PC-3 (cell line): ENCODE results near the gene CCDC91. TPM values are rescaled to one million over a fixed set of nuclear protein-coding genes. Genes with fewer than 3 reads are reported as not detected.

Experiments used
- ATAC-seq: fragments of 200-7000 bp; cut with Tn5 transposase; 2 replicates; pipeline ENCODE4 v1.9.1; 2020; ENCODE audit warnings: mild to moderate bottlenecking, moderate library complexity
- BruUV-seq: library from RNA; stranded (reverse); fragments of 400-500 nt; replicated peaks from 2 replicates; lab custom pipeline; 2021; lab: Mats Ljungman, UMichigan
- CTCF ChIA-PET: fragments of 300-600 bp; sonication (Branson Sonifier 250); formaldehyde crosslinking; loops from one replicate; lab custom pipeline; 2022; ENCODE audit warnings: antibody characterized with exemption; lab: Charles Lee
- POLR2A ChIA-PET: fragments of 300-600 bp; sonication (Branson Sonifier 250); formaldehyde crosslinking; loops from one replicate; lab custom pipeline; 2022; ENCODE audit warnings: antibody characterized with exemption; ENCODE audit not compliant: unreplicated experiment; lab: Charles Lee
- DNase-seq: peaks from one replicate; pipeline ENCODE4 v3.0.0-alpha.2; 2015
- H2AFZ ChIP-seq: fragments of 300-600 bp; sonication (generic); 2 replicates; pipeline ENCODE4 v1.6.0; 2016; ENCODE audit warnings: antibody characterized with exemption, low read length
- H3F3A ChIP-seq: fragments of 300-600 bp; sonication (generic); one replicate; pipeline ENCODE4 v1.6.0; 2017; ENCODE audit warnings: antibody characterized with exemption, low read length, control low read depth, mild to moderate bottlenecking; ENCODE audit not compliant: unreplicated experiment
- H3K27ac ChIP-seq: fragments of 300-600 bp; sonication (generic); 2 replicates; pipeline ENCODE4 v1.5.1; 2016; ENCODE audit warnings: mild to moderate bottlenecking, low read length
- H3K27me3 ChIP-seq: fragments of 300-600 bp; sonication (generic); 2 replicates; pipeline ENCODE4 v1.6.1; 2016; ENCODE audit warnings: low read length, mixed read lengths
- H3K36me3 ChIP-seq: fragments of 300-600 bp; sonication (generic); 2 replicates; pipeline ENCODE4 v1.6.1; 2016; ENCODE audit warnings: low read depth, mixed run types, low read length, mixed read lengths
- H3K4me1 ChIP-seq: fragments of 300-600 bp; sonication (generic); 2 replicates; pipeline ENCODE4 v1.5.1; 2016; ENCODE audit warnings: low read length; ENCODE audit not compliant: insufficient read depth
- H3K4me2 ChIP-seq: fragments of 300-600 bp; sonication (generic); 2 replicates; pipeline ENCODE4 v1.6.0; 2016; ENCODE audit warnings: low read length
- H3K4me3 ChIP-seq: fragments of 300-600 bp; sonication (generic); 2 replicates; pipeline ENCODE4 v1.5.1; 2016; ENCODE audit warnings: mild to moderate bottlenecking, low read length, mixed read lengths
- H3K79me2 ChIP-seq: fragments of 300-600 bp; sonication (generic); 2 replicates; pipeline ENCODE4 v1.6.1; 2017; ENCODE audit warnings: low read length, mixed read lengths
- H3K9ac ChIP-seq: fragments of 300-600 bp; sonication (generic); 2 replicates; pipeline ENCODE4 v1.6.0; 2016; ENCODE audit warnings: mild to moderate bottlenecking, low read length
- H3K9me2 ChIP-seq: fragments of 300-600 bp; sonication (generic); replicated peaks from 2 replicates; pipeline ENCODE4 v1.6.1; 2016; ENCODE audit warnings: mixed run types, low read length, mixed read lengths
- H3K9me3 ChIP-seq: fragments of 300-600 bp; sonication (generic); 2 replicates; pipeline ENCODE4 v1.6.1; 2016; ENCODE audit warnings: low read length, mixed read lengths
- H4K20me1 ChIP-seq: fragments of 300-600 bp; sonication (generic); 2 replicates; pipeline ENCODE4 v1.6.1; 2016; ENCODE audit warnings: low read length, mixed read lengths
- CTCF ChIP-seq: fragments of 300-600 bp; sonication (generic); conservative IDR thresholded peaks from 2 replicates; pipeline ENCODE4 v1.5.1; 2017; ENCODE audit warnings: antibody characterized with exemption, low read depth, mild to moderate bottlenecking, low read length
- EZH2 ChIP-seq: fragments of 300-600 bp; sonication (generic); IDR thresholded peaks from one replicate; pipeline ENCODE4 v1.6.1; 2017; ENCODE audit warnings: antibody characterized with exemption, mild to moderate bottlenecking, low read length; ENCODE audit not compliant: unreplicated experiment
- EZH2phosphoT487 ChIP-seq: fragments of 300-600 bp; sonication (generic); IDR thresholded peaks from 2 replicates; pipeline ENCODE4 v1.6.1; 2018; ENCODE audit warnings: mild to moderate bottlenecking, antibody characterized with exemption, low read length, borderline replicate concordance
- intact Hi-C: fragments of 100-400 bp; cut with micrococcal nuclease; formaldehyde crosslinking; loops from 2 replicates; pipeline ENCODE4 v1.9.0; 2023
- total RNA-seq: library from RNA; depleted of rRNA; stranded (reverse); fragments of >200 nt; gene quantifications from 2 replicates; pipeline ENCODE4 v1.2.3, GENCODE V29; 2014

The CCDC91 gene
- total RNA-seq, 1 experiment from 2014 or later, result 15.7 TPM

GRCh38 chr12:28351414-28351813, 161.2 kb downstream of the CCDC91 start:
- Histone ChIP-seq H3K27ac (no peak overlapping the region), H4K20me1 (no peaks in the 10 kb centered on the region), H3K4me3 (no peak overlapping the region), H3K4me1 (no peaks in the 10 kb centered on the region), H3F3A (no peaks in the 10 kb centered on the region), H3K9me2 (no peaks in the 10 kb centered on the region), H3K79me2 (no peaks in the 10 kb centered on the region), H3K9ac (no peak overlapping the region), H3K9me3 (no peaks in the 10 kb centered on the region), H3K27me3 (no peaks in the 10 kb centered on the region), H2AFZ (no peak overlapping the region), H3K4me2 (no peak overlapping the region), H3K36me3 (no peaks in the 10 kb centered on the region; the same call in 1 of the 2 replicates)
- DNase-seq (no peak), ATAC-seq (no peak)
- TF ChIP-seq EZH2phosphoT487, result no peak
- TF ChIP-seq CTCF, result no peak
- TF ChIP-seq EZH2, result no peak
- CTCF ChIA-PET, result no interaction called here
- BruUV-seq, result no TSS peak
- intact Hi-C loops, result no loop called here
- POLR2A ChIA-PET, result no interaction called here

GRCh38 chr12:28355161-28355560, 164.9 kb downstream of the CCDC91 start:
- no peaks in the 10 kb centered on the region for H3F3A ChIP-seq
- intact Hi-C loops, result no loop called here
- no peak overlapping the region for H3K4me2 ChIP-seq
- no peaks in the 10 kb centered on the region for H3K9me3 ChIP-seq
- no peak overlapping the region for H3K27ac ChIP-seq
- DNase-seq, result no peak
- no peaks in the 10 kb centered on the region for H3K27me3 ChIP-seq
- no peaks in the 10 kb centered on the region for H3K9me2 ChIP-seq
- ChIA-PET CTCF (no interaction called here), POLR2A (no interaction called here)
- TF ChIP-seq CTCF (no peak), EZH2phosphoT487 (no peak), EZH2 (no peak)
- no TSS peak for BruUV-seq
- H3K4me1 ChIP-seq, result no peaks in the 10 kb centered on the region
- no peaks in the 10 kb centered on the region for H3K79me2 ChIP-seq
- no peaks in the 10 kb centered on the region; the same call in 1 of the 2 replicates for H3K36me3 ChIP-seq
- no peak for ATAC-seq
- no peak overlapping the region for H3K9ac ChIP-seq
- H2AFZ ChIP-seq, result no peak overlapping the region
- no peak overlapping the region for H3K4me3 ChIP-seq
- H4K20me1 ChIP-seq, result no peaks in the 10 kb centered on the region

- TF ChIP-seq CTCF (no peak), EZH2phosphoT487 (no peak), EZH2 (no peak)
- intact Hi-C loops, result no loop called here
These were observed 170.0 kb downstream of the CCDC91 start for GRCh38 chr12:28360253-28360652.

More at GRCh38 chr12:28360253-28360652, 170.0 kb downstream of the CCDC91 start:
- ChIA-PET POLR2A (no interaction called here), CTCF (no interaction called here)
- no peaks in the 10 kb centered on the region for H3K79me2 ChIP-seq
- H2AFZ ChIP-seq, result no peak overlapping the region
- BruUV-seq, result no TSS peak
- H3K4me1 ChIP-seq, result no peaks in the 10 kb centered on the region
- no peaks in the 10 kb centered on the region for H3K9me3 ChIP-seq
- DNase-seq, result no peak
- no peaks in the 10 kb centered on the region for H4K20me1 ChIP-seq
- no peak overlapping the region for H3K27ac ChIP-seq
- no peak for ATAC-seq
- H3K27me3 ChIP-seq, result no peaks in the 10 kb centered on the region
- no peak overlapping the region for H3K9ac ChIP-seq
- H3K9me2 ChIP-seq, result no peaks in the 10 kb centered on the region
- H3K4me2 ChIP-seq, result no peak overlapping the region
- H3F3A ChIP-seq, result no peaks in the 10 kb centered on the region
- H3K36me3 ChIP-seq, result no peaks in the 10 kb centered on the region
- no peak overlapping the region for H3K4me3 ChIP-seq
